A549 (cell line): ENCODE data around the gene ADAM30. TPM values are rescaled to one million over a fixed set of nuclear protein-coding genes. Genes with fewer than 3 reads are reported as not detected.

ENCODE experiments used
- ATAC-seq, 2 experiments: fragments of 200-7000 bp in 1 of 2; fragments of >200 bp in 1 of 2; cut with Nextera tagmentation in 1 of 2; cut with Tn5 transposase in 1 of 2; 3 replicates each; pipeline versions ENCODE4 v1.8.0 to v1.9.1; 2018 to 2020; ENCODE audit warnings: mild to moderate bottlenecking in 1 of 2, moderate library complexity in 1 of 2
- CTCF ChIA-PET: fragments of 300-600 bp; sonication (Branson Sonifier 250); formaldehyde crosslinking; extraction: SDS; loops from one replicate; lab custom pipeline; 2021; ENCODE audit warnings: antibody characterized with exemption, inconsistent platforms; lab: Yijun Ruan, JAX
- POLR2A ChIA-PET: fragments of 350-600 bp; formaldehyde crosslinking; extraction: SDS; loops from one replicate; lab custom pipeline; 2021; ENCODE audit warnings: antibody characterized with exemption, inconsistent platforms; lab: Yijun Ruan, JAX
- DNase-seq, 2 experiments: peaks; one replicate each; pipeline versions ENCODE4 v3.0.0 to v3.0.0-alpha.2; 2011 to 2016; ENCODE audit warnings: low read depth in 1 of 2, low spot score in 1 of 2
- FAIRE-seq: peaks from 2 replicates; lab custom pipeline; 2011; peaks lifted over from hg19 to GRCh38; lab: Jason Lieb, UNC
- H3K27ac ChIP-seq, 2 experiments: fragments of >200 bp; sonication (Bioruptor Twin); formaldehyde crosslinking; 3 replicates each; pipeline ENCODE4 v1.5.1; 2016 to 2017
- H3K4me1 ChIP-seq: fragments of >200 bp; sonication (Bioruptor Twin); formaldehyde crosslinking; 3 replicates; pipeline ENCODE4 v1.6.1; 2016
- H3K4me2 ChIP-seq: fragments of >200 bp; sonication (Bioruptor Twin); formaldehyde crosslinking; 3 replicates; pipeline ENCODE4 v1.6.1; 2016
- H3K4me3 ChIP-seq: fragments of >200 bp; sonication (Bioruptor Twin); formaldehyde crosslinking; 3 replicates; pipeline ENCODE4 v1.5.1; 2016
- H3K9me3 ChIP-seq: fragments of >200 bp; sonication (Bioruptor Twin); formaldehyde crosslinking; 3 replicates; pipeline ENCODE4 v1.6.1; 2016
- CBX8 ChIP-seq: fragments of 200-600 bp; sonication (generic); IDR thresholded peaks from 2 replicates; pipeline ENCODE4 v1.6.1; 2016
- CEBPB ChIP-seq, 2 experiments: fragments of >200 bp in 1 of 2; sonication (Bioruptor Twin) in 1 of 2; formaldehyde crosslinking in 1 of 2; IDR thresholded peaks; 2 replicates each; pipeline ENCODE4 v1.6.1; 2012 to 2016
- CHD2 ChIP-seq: fragments of 150-350 bp; IDR thresholded peaks from 2 replicates; pipeline ENCODE4 v1.6.1; 2014; ENCODE audit warnings: low read length; ENCODE audit not compliant: partially characterized antibody
- E2F6 ChIP-seq: IDR thresholded peaks from 2 replicates; pipeline ENCODE4 v1.6.1; 2012; ENCODE audit warnings: low read depth, borderline replicate concordance
- EHF ChIP-seq: fragments of 250-450 bp; sonication (Bioruptor Pico); IDR thresholded peaks from 2 replicates; pipeline ENCODE4 v1.5.0; 2020; ENCODE audit warnings: mild to moderate bottlenecking
- EHMT2 ChIP-seq: fragments of 200-600 bp; sonication (generic); IDR thresholded peaks from 2 replicates; pipeline ENCODE4 v1.6.1; 2016; ENCODE audit warnings: antibody characterized with exemption, low read depth, mild to moderate bottlenecking, moderate library complexity
- ELK1 ChIP-seq: fragments of 150-350 bp; IDR thresholded peaks from 2 replicates; pipeline ENCODE4 v1.6.1; 2014; ENCODE audit warnings: low read depth, mild to moderate bottlenecking, low read length
- EP300 ChIP-seq, 2 experiments: fragments of >200 bp; sonication (Bioruptor Twin); formaldehyde crosslinking; IDR thresholded peaks; 2 replicates in 1 of 2; 3 replicates in 1 of 2; pipeline ENCODE4 v1.6.1; 2016 to 2017
- ESRRA ChIP-seq: fragments of 150-350 bp; IDR thresholded peaks from 2 replicates; pipeline ENCODE4 v1.6.1; 2014; ENCODE audit warnings: mild to moderate bottlenecking, low read length, borderline replicate concordance
- FOSL2 ChIP-seq, 2 experiments: fragments of 450-650 bp in 1 of 2; fragments of >200 bp in 1 of 2; sonication (Bioruptor Twin) in 1 of 2; formaldehyde crosslinking; IDR thresholded peaks; 2 replicates each; pipeline versions ENCODE4 v1.5.0 to v1.6.1; 2016 to 2020; ENCODE audit warnings: mild to moderate bottlenecking in 1 of 2, moderate library complexity in 1 of 2
- GATA3 ChIP-seq: IDR thresholded peaks from 2 replicates; pipeline ENCODE4 v1.6.1; 2012; ENCODE audit warnings: borderline replicate concordance
- HDAC2 ChIP-seq: fragments of 200-600 bp; sonication (generic); IDR thresholded peaks from 2 replicates; pipeline ENCODE4 v1.6.1; 2016
- HEYL ChIP-seq: fragments of 250-450 bp; sonication (Bioruptor Pico); IDR thresholded peaks from 2 replicates; pipeline ENCODE4 v1.8.0; 2021; ENCODE audit warnings: mild to moderate bottlenecking, moderate library complexity
- HMGXB4 ChIP-seq: fragments of 250-450 bp; sonication (Bioruptor Pico); IDR thresholded peaks from 2 replicates; pipeline ENCODE4 v1.5.0; 2021; ENCODE audit warnings: mild to moderate bottlenecking, moderate library complexity, borderline replicate concordance
- HOXB13 ChIP-seq: fragments of 250-450 bp; sonication (Bioruptor Pico); IDR thresholded peaks from 2 replicates; pipeline ENCODE4 v1.5.0; 2020; ENCODE audit warnings: low read depth, mild to moderate bottlenecking, moderate library complexity
- JUNB ChIP-seq: fragments of >200 bp; sonication (Bioruptor Twin); formaldehyde crosslinking; IDR thresholded peaks from 2 replicates; pipeline ENCODE4 v1.6.1; 2016
- KDM5A ChIP-seq: fragments of 200-600 bp; sonication (generic); IDR thresholded peaks from 2 replicates; pipeline ENCODE4 v1.6.1; 2016; ENCODE audit warnings: antibody characterized with exemption, mild to moderate bottlenecking
- MAFK ChIP-seq: fragments of 450-650 bp; IDR thresholded peaks from 2 replicates; pipeline ENCODE4 v1.6.1; 2014; ENCODE audit not compliant: partially characterized antibody
- PBX3 ChIP-seq: IDR thresholded peaks from 2 replicates; pipeline ENCODE4 v1.6.1; 2012
- PHF8 ChIP-seq: fragments of 200-600 bp; sonication (generic); IDR thresholded peaks from 2 replicates; pipeline ENCODE4 v1.6.1; 2016; ENCODE audit warnings: low read depth, mild to moderate bottlenecking, antibody characterized with exemption, moderate library complexity, borderline replicate concordance
- RCOR1 ChIP-seq: fragments of 150-350 bp; IDR thresholded peaks from 2 replicates; pipeline ENCODE4 v1.6.1; 2014; ENCODE audit warnings: antibody characterized with exemption, low read length, low read depth
- RNF2 ChIP-seq: fragments of 200-600 bp; sonication (generic); IDR thresholded peaks from 2 replicates; pipeline ENCODE4 v1.6.1; 2016; ENCODE audit warnings: low read depth, mild to moderate bottlenecking, antibody characterized with exemption, moderate library complexity, borderline replicate concordance
- SMC3 ChIP-seq: fragments of >200 bp; sonication (Bioruptor Twin); formaldehyde crosslinking; IDR thresholded peaks from 3 replicates; pipeline ENCODE4 v1.6.1; 2018; ENCODE audit warnings: inconsistent platforms
- ZC3H11A ChIP-seq: fragments of 450-650 bp; IDR thresholded peaks from 2 replicates; pipeline ENCODE4 v1.6.1; 2014; ENCODE audit warnings: antibody characterized with exemption, mild to moderate bottlenecking
- ZFP36 ChIP-seq: fragments of 450-650 bp; IDR thresholded peaks from 2 replicates; pipeline ENCODE4 v1.6.1; 2014; ENCODE audit warnings: borderline replicate concordance; ENCODE audit not compliant: partially characterized antibody
- ZNF302 ChIP-seq: fragments of 250-450 bp; sonication (Bioruptor Pico); IDR thresholded peaks from 2 replicates; pipeline ENCODE4 v1.9.0; 2021; ENCODE audit warnings: inconsistent platforms, mild to moderate bottlenecking, moderate library complexity
- ZSCAN20 ChIP-seq: fragments of 250-450 bp; sonication (Bioruptor Pico); IDR thresholded peaks from 2 replicates; pipeline ENCODE4 v1.8.0; 2022; ENCODE audit warnings: mild to moderate bottlenecking, moderate library complexity
- WGBS: methylation state at CpG from one replicate; pipeline ENCODE4 v1.1.6; 2017; ENCODE audit errors: missing lambda C conversion rate; 5-methylcytosine and 5-hydroxymethylcytosine counted together
- polyA minus RNA-seq: library from RNA; depleted of rRNA, polyadenylated mRNA; stranded (reverse); fragments of >200 nt; gene quantifications from 2 replicates; pipeline ENCODE4 v1.2.3, GENCODE V29; 2011; rRNA and poly(A)+ RNA removed
- polyA plus RNA-seq, 4 experiments: library from polyadenylated mRNA; depleted of rRNA in 3 of 4; stranded (reverse); fragments of >200 nt; fragmentation: RNase III in 1 of 4; extraction: RNeasy Plus Mini Kit Qiagen cat#74134 plus additional on column Dnase treatment in 1 of 4; gene quantifications; 2 replicates in 3 of 4; 3 replicates in 1 of 4; pipeline ENCODE4 v1.2.3, GENCODE V29; 2011 to 2017
- TF ChIP-seq, protein P1 (sequence below): fragments of >200 bp; sonication (Bioruptor Twin); formaldehyde crosslinking; IDR thresholded peaks from 3 replicates; pipeline ENCODE4 v1.6.1; 2016
- TF ChIP-seq, protein P2 (sequence below): fragments of 450-650 bp; IDR thresholded peaks from 2 replicates; pipeline ENCODE4 v1.6.1; 2014; ENCODE audit warnings: antibody characterized with exemption

The ADAM30 gene
- not detected in 2 replicates for polyA plus RNA-seq (2011; rRNA removed)
- not detected in 2 replicates for polyA plus RNA-seq (2012; cell fraction: cytosol; rRNA removed)
- not detected in 2 replicates for polyA plus RNA-seq (2012; cell fraction: nucleus; rRNA removed)
- polyA plus RNA-seq (2017; fragmentation: RNase III; extraction: RNeasy Plus Mini Kit Qiagen cat#74134 plus additional on column Dnase treatment), result not detected in 3 replicates
- not detected in 2 replicates for polyA minus RNA-seq

DNA sequence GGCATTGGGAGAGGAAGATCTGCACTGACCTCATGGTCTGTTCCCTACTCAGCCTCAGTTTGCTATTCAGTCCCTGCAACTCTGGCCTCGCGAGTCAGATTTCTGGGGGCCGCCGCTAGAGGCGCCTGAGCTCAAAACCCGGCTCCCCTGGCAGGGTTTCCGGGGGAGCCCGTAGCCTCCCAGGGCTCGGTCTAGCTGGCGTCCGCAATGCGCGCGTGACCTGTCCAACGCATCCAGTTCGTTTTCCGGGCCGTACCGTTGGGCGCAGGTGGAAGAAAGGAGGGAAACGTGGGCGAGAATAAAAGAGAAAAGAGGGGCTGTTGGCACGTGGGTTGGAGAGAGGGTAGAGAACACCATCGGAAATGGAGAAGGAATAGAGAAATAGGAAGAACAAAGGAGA lies at the start of gene ADAM30:
Gene ADAM30 (minus strand): TSS at position 213 of the 400 bp plus-strand sequence. CDS start 179 bp downstream, at position 34.
- TF ChIP-seq, protein P1, sequence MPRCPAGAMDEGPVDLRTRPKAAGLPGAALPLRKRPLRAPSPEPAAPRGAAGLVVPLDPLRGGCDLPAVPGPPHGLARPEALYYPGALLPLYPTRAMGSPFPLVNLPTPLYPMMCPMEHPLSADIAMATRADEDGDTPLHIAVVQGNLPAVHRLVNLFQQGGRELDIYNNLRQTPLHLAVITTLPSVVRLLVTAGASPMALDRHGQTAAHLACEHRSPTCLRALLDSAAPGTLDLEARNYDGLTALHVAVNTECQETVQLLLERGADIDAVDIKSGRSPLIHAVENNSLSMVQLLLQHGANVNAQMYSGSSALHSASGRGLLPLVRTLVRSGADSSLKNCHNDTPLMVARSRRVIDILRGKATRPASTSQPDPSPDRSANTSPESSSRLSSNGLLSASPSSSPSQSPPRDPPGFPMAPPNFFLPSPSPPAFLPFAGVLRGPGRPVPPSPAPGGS, result no peak
- TF ChIP-seq ESRRA (no peak), HMGXB4 (CRISPR knock-in tag) (no peak), FOSL2 (IDR thresholded peaks at IDR 0.05) (no peak), FOSL2 (CRISPR knock-in tag; IDR thresholded peaks at IDR 0.05) (no peak), RNF2 (no peak), CBX8 (no peak), E2F6 (no peak), EHF (CRISPR knock-in tag) (no peak), HDAC2 (no peak), CEBPB (IDR thresholded peaks at IDR 0.05) (no peak), ZSCAN20 (CRISPR knock-in tag) (no peak), PHF8 (no peak), MAFK (no peak), SMC3 (no peak), JUNB (no peak)
- TF ChIP-seq, all 56 proteins: peak for 0
- Histone ChIP-seq H3K27ac (no peak within 1 kb of the TSS), H3K4me2 (no peak within 1 kb of the TSS), H3K4me3 (no peak within 1 kb of the TSS), H3K4me1 (no peaks in the 10 kb centered on the region), H3K9me3 (no peaks in the 10 kb centered on the region)
- ChIA-PET POLR2A (no interaction called here), CTCF (no interaction called here)
- ATAC-seq, result no peak
- no peak for DNase-seq
- WGBS, result 90% methylated on average over 23 of the region's 24 CpGs
- FAIRE-seq, result no peak

GRCh38 chr1:119943216-119943615 lies 46.9 kb upstream of the ADAM30 start:
- FAIRE-seq (no peak), DNase-seq (no peak), ATAC-seq (no peak)
- no peak overlapping the region for H3K4me2 ChIP-seq
- H3K9me3 ChIP-seq, result no peaks in the 10 kb centered on the region
- 68% methylated on average over 2 of the region's 2 CpGs for WGBS
- no peak overlapping the region for H3K4me3 ChIP-seq
- CTCF ChIA-PET, result interaction anchor here (1.8 kb wide), 1 partner anchor 9 kb away, joined by 4 read pairs; no protein-coding TSS in a partner anchor
- TF ChIP-seq, protein P2, sequence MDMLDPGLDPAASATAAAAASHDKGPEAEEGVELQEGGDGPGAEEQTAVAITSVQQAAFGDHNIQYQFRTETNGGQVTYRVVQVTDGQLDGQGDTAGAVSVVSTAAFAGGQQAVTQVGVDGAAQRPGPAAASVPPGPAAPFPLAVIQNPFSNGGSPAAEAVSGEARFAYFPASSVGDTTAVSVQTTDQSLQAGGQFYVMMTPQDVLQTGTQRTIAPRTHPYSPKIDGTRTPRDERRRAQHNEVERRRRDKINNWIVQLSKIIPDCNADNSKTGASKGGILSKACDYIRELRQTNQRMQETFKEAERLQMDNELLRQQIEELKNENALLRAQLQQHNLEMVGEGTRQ, result no peak
- TF ChIP-seq CHD2 (no peak), ZSCAN20 (CRISPR knock-in tag) (no peak), ZC3H11A (no peak), RCOR1 (no peak)
- TF ChIP-seq, all 56 proteins: peak for 0
- Histone ChIP-seq H3K27ac (no peak overlapping the region), H3K4me1 (no peaks in the 10 kb centered on the region)
- POLR2A ChIA-PET, result no interaction called here

GRCh38 chr1:119941392-119941791 lies 45.1 kb upstream of the ADAM30 start:
- FAIRE-seq (no peak), DNase-seq (no peak), ATAC-seq (no peak)
- Histone ChIP-seq H3K4me2 (no peak overlapping the region), H3K4me3 (no peak overlapping the region), H3K27ac (no peak overlapping the region), H3K4me1 (no peaks in the 10 kb centered on the region), H3K9me3 (no peaks in the 10 kb centered on the region)
- POLR2A ChIA-PET, result no interaction called here
- CTCF ChIA-PET, result interaction anchor here (1.2 kb wide), 1 partner anchor 9 kb away, joined by 5 read pairs; no protein-coding TSS in a partner anchor
- 92% methylated on average over 4 of the region's 4 CpGs for WGBS
- TF ChIP-seq EHMT2, result no peak
- no peak for TF ChIP-seq HEYL (CRISPR knock-in tag)
- no peak for TF ChIP-seq EP300 (IDR thresholded peaks at IDR 0.05)
- TF ChIP-seq HOXB13 (CRISPR knock-in tag), result no peak
- no peak for TF ChIP-seq PBX3
- TF ChIP-seq HDAC2, result no peak
- TF ChIP-seq GATA3, result no peak
- TF ChIP-seq ELK1, result no peak
- no peak for TF ChIP-seq ZNF302
- TF ChIP-seq ZFP36, result no peak
- no peak for TF ChIP-seq KDM5A
